HepG2 (cell line): ENCODE data around the gene ACAP2.

Experiments used
- CTCF ChIP-seq: sonication (generic); formaldehyde crosslinking; IDR thresholded peaks from 2 replicates; pipeline ENCODE4 v1.5.0; 2020; ENCODE audit warnings: mild to moderate bottlenecking, missing genetic modification reagents, moderate library complexity
- MATR3 ChIP-seq: sonication (generic); formaldehyde crosslinking; IDR thresholded peaks from 2 replicates; pipeline ENCODE4 v1.4.0; 2020; ENCODE audit warnings: missing genetic modification reagents
- MLXIP ChIP-seq: sonication (generic); formaldehyde crosslinking; IDR thresholded peaks from 2 replicates; pipeline ENCODE4 v1.9.0; 2021; ENCODE audit warnings: missing genetic modification reagents, borderline replicate concordance
- POLR2AphosphoS5 ChIP-seq: IDR thresholded peaks from 2 replicates; pipeline ENCODE4 v1.6.1; 2012; ENCODE audit warnings: low read depth, low read length
- TCF7L2 ChIP-seq: IDR thresholded peaks from 2 replicates; pipeline ENCODE4 v1.6.1; 2011; ENCODE audit warnings: mild to moderate bottlenecking, low read depth, low read length, moderate library complexity

GRCh38 chr3:195285372-195285771, 157.4 kb downstream of the ACAP2 start:
- TF ChIP-seq MATR3 (CRISPR knock-in tag) = no peak
- TF ChIP-seq TCF7L2 = no peak
- no peak for TF ChIP-seq MLXIP (CRISPR knock-in tag)
- no peak for TF ChIP-seq CTCF (CRISPR knock-in tag)
- no peak for TF ChIP-seq POLR2AphosphoS5
